WTC11 (cell line): ENCODE data around the gene PAIP2. TPM values are rescaled to one million over a fixed set of nuclear protein-coding genes. Genes with fewer than 3 reads are reported as not detected.

Experiments
- ATAC-seq: fragments of 200-7000 bp; cut with Tn5 transposase; 2 replicates; pipeline ENCODE4 v1.10.0; 2021; ENCODE audit warnings: mild to moderate bottlenecking, moderate library complexity
- CTCF ChIA-PET: fragments of 300-600 bp; sonication (Branson Sonifier 250); formaldehyde crosslinking; loops from one replicate; lab custom pipeline; 2021; ENCODE audit warnings: antibody characterized with exemption; lab: Charles Lee
- POLR2A ChIA-PET: fragments of 350-600 bp; sonication (Branson Sonifier 250); formaldehyde crosslinking; loops from one replicate; lab custom pipeline; 2021; ENCODE audit warnings: antibody characterized with exemption; lab: Charles Lee
- DNase-seq: peaks from one replicate; pipeline ENCODE4 v3.0.0; 2021; ENCODE audit warnings: low spot score
- H3K27ac Mint-ChIP-seq: 2 replicates; pipeline ENCODE4 v1.8.0; 2021; ENCODE audit warnings: mixed read lengths
- H3K27me3 Mint-ChIP-seq: 2 replicates; pipeline ENCODE4 v1.8.0; 2021; ENCODE audit warnings: low read depth, mild to moderate bottlenecking, moderate library complexity, mixed read lengths
- H3K36me3 Mint-ChIP-seq: 2 replicates; pipeline ENCODE4 v1.8.0; 2021; ENCODE audit warnings: mixed read lengths
- H3K4me1 Mint-ChIP-seq: 2 replicates; pipeline ENCODE4 v1.8.0; 2022; ENCODE audit warnings: mixed read lengths
- H3K4me3 Mint-ChIP-seq: 2 replicates; pipeline ENCODE4 v1.8.0; 2021; ENCODE audit warnings: mild to moderate bottlenecking, moderate library complexity, mixed read lengths
- H3K9me3 Mint-ChIP-seq: 2 replicates; pipeline ENCODE4 v1.8.0; 2021; ENCODE audit warnings: mixed read lengths
- CREM ChIP-seq: sonication (generic); formaldehyde crosslinking; IDR thresholded peaks from 2 replicates; pipeline ENCODE4 v1.8.1; 2022; ENCODE audit warnings: mild to moderate bottlenecking, missing genetic modification reagents, moderate library complexity
- ESRRA ChIP-seq: sonication (generic); formaldehyde crosslinking; IDR thresholded peaks from 2 replicates; pipeline ENCODE4 v1.8.1; 2022; ENCODE audit warnings: mild to moderate bottlenecking, missing genetic modification reagents, borderline replicate concordance
- FOXP4 ChIP-seq: sonication (generic); formaldehyde crosslinking; IDR thresholded peaks from 2 replicates; pipeline ENCODE4 v1.8.0; 2022; ENCODE audit warnings: mild to moderate bottlenecking, missing genetic modification reagents
- MAX ChIP-seq: sonication (generic); formaldehyde crosslinking; IDR thresholded peaks from 2 replicates; pipeline ENCODE4 v1.8.0; 2022; ENCODE audit warnings: mild to moderate bottlenecking, missing genetic modification reagents
- NR3C1 ChIP-seq: sonication (generic); formaldehyde crosslinking; conservative IDR thresholded peaks from 2 replicates; pipeline ENCODE4 v1.8.1; 2023; ENCODE audit warnings: low read depth, mild to moderate bottlenecking, missing genetic modification reagents
- PRDM15 ChIP-seq: sonication (generic); formaldehyde crosslinking; IDR thresholded peaks from 2 replicates; pipeline ENCODE4 v1.8.0; 2022; ENCODE audit warnings: missing genetic modification reagents
- PREB ChIP-seq: sonication (generic); formaldehyde crosslinking; IDR thresholded peaks from 2 replicates; pipeline ENCODE4 v1.8.1; 2022; ENCODE audit warnings: mild to moderate bottlenecking, missing genetic modification reagents, moderate library complexity, borderline replicate concordance
- TEAD1 ChIP-seq: sonication (generic); formaldehyde crosslinking; IDR thresholded peaks from 2 replicates; pipeline ENCODE4 v1.8.0; 2022; ENCODE audit warnings: mild to moderate bottlenecking, missing genetic modification reagents
- TEAD4 ChIP-seq: sonication (generic); formaldehyde crosslinking; IDR thresholded peaks from 2 replicates; pipeline ENCODE4 v1.8.0; 2022; ENCODE audit warnings: mild to moderate bottlenecking, missing genetic modification reagents
- USF2 ChIP-seq: sonication (generic); formaldehyde crosslinking; IDR thresholded peaks from 2 replicates; pipeline ENCODE4 v1.8.1; 2023; ENCODE audit warnings: mild to moderate bottlenecking, missing genetic modification reagents, moderate library complexity
- ZNF532 ChIP-seq: fragments of 250-450 bp; sonication (Bioruptor Pico); IDR thresholded peaks from 2 replicates; pipeline ENCODE4 v1.9.0; 2021; ENCODE audit warnings: mild to moderate bottlenecking, borderline replicate concordance
- total RNA-seq: library from RNA; stranded (reverse); gene quantifications from 3 replicates; pipeline ENCODE4 v1.2.3, GENCODE V29; 2021
- TF ChIP-seq, protein P1 (sequence below): sonication (generic); formaldehyde crosslinking; IDR thresholded peaks from 2 replicates; pipeline ENCODE4 v1.8.1; 2023; ENCODE audit warnings: mild to moderate bottlenecking, moderate library complexity, missing genetic modification reagents

The PAIP2 gene
- total RNA-seq, 1 experiment from 2014 or later = 126 TPM

DNA sequence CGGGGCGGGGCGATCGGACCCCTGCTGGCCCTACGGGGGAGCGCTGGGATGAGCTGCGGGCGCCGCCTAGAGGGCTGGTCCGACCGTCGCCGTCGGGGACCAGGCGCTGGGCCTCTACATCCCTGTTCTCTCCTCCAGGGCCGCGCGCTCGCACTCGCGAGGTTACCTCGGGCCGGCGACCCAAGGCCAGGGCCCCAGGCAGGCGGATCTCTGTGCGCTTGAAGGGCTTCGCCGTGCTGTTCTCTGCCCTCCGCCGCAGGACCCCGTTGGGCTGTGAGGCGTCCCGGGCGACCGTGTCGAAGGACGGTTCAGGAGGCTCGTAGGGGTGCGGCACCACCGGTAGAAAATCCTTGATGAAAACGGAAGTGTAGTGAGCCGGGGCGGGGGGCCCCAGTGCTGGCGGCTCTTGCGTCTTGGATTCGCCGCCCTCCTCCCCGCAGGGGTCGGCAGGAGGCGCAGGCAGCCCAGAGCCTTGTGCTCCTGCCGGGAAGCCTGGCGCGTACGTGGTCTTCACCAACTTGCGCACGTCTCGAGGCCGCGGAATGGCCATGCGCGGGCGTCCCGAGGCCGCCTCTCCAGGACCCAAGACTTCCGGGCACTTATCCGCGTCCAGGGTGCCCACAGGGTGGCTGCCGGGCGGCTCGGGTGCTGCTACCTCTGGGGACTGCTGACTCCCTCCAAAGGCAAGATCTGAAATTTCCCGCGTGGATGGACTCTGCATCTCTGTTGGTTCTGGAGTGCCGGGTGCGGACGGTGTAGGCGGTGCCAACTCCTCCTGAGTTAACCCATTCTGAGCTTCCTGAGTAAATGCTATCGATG lies 51.2 kb downstream of the PAIP2 start (continued):
- TF ChIP-seq PREB (CRISPR knock-in tag) (no peak), TEAD1 (CRISPR knock-in tag) (peak; percentile 74; the same call in 1 of the 2 replicates), FOXP4 (CRISPR knock-in tag) (peak; percentile 72)
- TF ChIP-seq, protein P1, sequence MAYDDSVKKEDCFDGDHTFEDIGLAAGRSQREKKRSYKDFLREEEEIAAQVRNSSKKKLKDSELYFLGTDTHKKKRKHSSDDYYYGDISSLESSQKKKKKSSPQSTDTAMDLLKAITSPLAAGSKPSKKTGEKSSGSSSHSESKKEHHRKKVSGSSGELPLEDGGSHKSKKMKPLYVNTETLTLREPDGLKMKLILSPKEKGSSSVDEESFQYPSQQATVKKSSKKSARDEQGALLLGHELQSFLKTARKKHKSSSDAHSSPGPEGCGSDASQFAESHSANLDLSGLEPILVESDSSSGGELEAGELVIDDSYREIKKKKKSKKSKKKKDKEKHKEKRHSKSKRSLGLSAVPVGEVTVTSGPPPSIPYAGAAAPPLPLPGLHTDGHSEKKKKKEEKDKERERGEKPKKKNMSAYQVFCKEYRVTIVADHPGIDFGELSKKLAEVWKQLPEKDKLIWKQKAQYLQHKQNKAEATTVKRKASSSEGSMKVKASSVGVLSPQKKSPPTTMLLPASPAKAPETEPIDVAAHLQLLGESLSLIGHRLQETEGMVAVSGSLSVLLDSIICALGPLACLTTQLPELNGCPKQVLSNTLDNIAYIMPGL (CRISPR knock-in tag) = peak; percentile 98
- TF ChIP-seq, all 79 proteins: peak for 22

DNA sequence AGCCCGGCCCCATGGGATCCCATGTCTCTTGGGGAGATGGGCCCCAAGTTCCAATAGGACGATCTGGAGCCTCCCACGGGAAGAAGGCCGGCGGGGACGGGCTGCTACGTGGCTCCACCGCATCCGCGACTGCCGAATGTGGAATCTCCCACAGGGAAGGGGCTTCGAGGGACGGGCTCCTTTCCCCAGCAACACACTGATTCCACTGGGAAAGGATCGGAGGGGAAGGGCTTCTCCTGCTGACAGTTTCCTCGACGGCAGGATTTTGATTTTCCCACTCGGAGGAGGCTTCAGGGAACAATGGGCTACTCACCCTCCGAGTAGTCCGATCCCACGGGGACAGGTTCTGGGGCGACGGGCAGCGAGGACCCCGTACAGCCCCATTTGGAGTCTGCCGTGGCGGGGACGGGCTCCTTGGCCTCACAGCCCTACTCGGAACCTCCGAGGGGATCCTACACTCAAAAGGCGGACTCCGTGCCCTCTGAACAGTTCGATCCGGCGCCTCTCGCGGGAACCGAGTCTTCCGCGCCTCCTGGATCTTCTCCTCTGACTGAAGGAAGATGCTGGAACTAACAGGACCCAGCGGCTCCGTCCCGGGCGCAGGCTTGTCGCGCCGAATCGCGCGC lies 52.0 kb downstream of the PAIP2 start:
- TF ChIP-seq USF2 (CRISPR knock-in tag) = no peak
- peak; percentile 75 for TF ChIP-seq PRDM15 (CRISPR knock-in tag)
- TF ChIP-seq, all 79 proteins: peak for 1
- H3K27ac Mint-ChIP-seq = no peak overlapping the region
- no peaks in the 10 kb centered on the region for H3K9me3 Mint-ChIP-seq
- peaks cover 36% of the 10 kb centered on the region for H3K4me1 Mint-ChIP-seq
- DNase-seq (peak; percentile 52), ATAC-seq (no peak; the same call in 1 of the 2 replicates)
- ChIA-PET CTCF (interaction anchor here (1.3 to 5.6 kb wide), 6 partner anchors 9 to 120 kb away, joined by 4 to 31 read pairs (median 4); partner anchors contain the start of genes PAIP2 and SPATA24), POLR2A (no interaction called here)
- H3K36me3 Mint-ChIP-seq = peaks cover 7% of the 10 kb centered on the region; the same call in 1 of the 2 replicates
- peaks cover 39% of the 10 kb centered on the region for H3K27me3 Mint-ChIP-seq
- H3K4me3 Mint-ChIP-seq = peak overlapping the region; percentile 87

GRCh38 chr5:139394123-139394653 lies 52.5 kb downstream of the PAIP2 start:
- Mint-ChIP-seq H3K4me1 (peaks cover 31% of the 10 kb centered on the region), H3K4me3 (peak overlapping the region; percentile 87), H3K27me3 (peaks cover 39% of the 10 kb centered on the region), H3K36me3 (peaks cover 9% of the 10 kb centered on the region), H3K9me3 (no peaks in the 10 kb centered on the region), H3K27ac (no peak overlapping the region)
- POLR2A ChIA-PET = interaction anchor here (1.8 kb wide), 1 partner anchor 9 kb away, joined by 4 read pairs; the partner anchor contains the start of gene SPATA24
- CTCF ChIA-PET = interaction anchor here (0.9 to 5.6 kb wide), 3 partner anchors 9 to 52 kb away, joined by 3 to 31 read pairs (median 19); partner anchors contain the start of genes PAIP2 and SPATA24
- peak; percentile 57 for DNase-seq
- no peak; the same call in 1 of the 2 replicates for ATAC-seq
- TF ChIP-seq ZNF532 (CRISPR knock-in tag) (no peak), CREM (CRISPR knock-in tag) (no peak), ESRRA (CRISPR knock-in tag) (0 out of 2 replicates have a peak, but pooled peaks have one; percentile 47), TEAD4 (CRISPR knock-in tag) (0 out of 2 replicates have a peak, but pooled peaks have one; percentile 30), NR3C1 (CRISPR knock-in tag) (0 out of 2 replicates have a peak, but pooled peaks have one; percentile 58), MAX (CRISPR knock-in tag) (peak; percentile 78)
